Hematopoietic multipotent progenitor cell treated with erythropoietin and hydrocortisone succinate and interleukin-3 and kit ligand, for 17 days (in vitro differentiated cells): ENCODE results near the gene ATP2B3.

Experiments used
- DNase-seq: peaks from one replicate; pipeline ENCODE4 v3.0.0-alpha.2; 2015; ENCODE audit warnings: low spot score

Gene ATP2B3

GRCh38 chrX:153517423-153517822 lies at the start of gene ATP2B3:
Gene ATP2B3 (plus strand): TSS chrX:153517642. CDS start chrX:153536248, 18,606 bp downstream.
- DNase-seq: no peak

- no peak for DNase-seq
These were observed 49.3 kb upstream of the ATP2B3 start for GRCh38 chrX:153468008-153468580.

GRCh38 chrX:153469811-153470410 lies 47.5 kb upstream of the ATP2B3 start:
- peak; percentile 2 for DNase-seq

- DNase-seq: peak; percentile 89
These were observed 46.8 kb upstream of the ATP2B3 start, which contains the start of gene HAUS7 for GRCh38 chrX:153470411-153471363. Gene HAUS7 (minus strand): TSS chrX:153470576. CDS start chrX:153470557, 19 bp downstream.

- no peak for DNase-seq
These were observed 45.7 kb upstream of the ATP2B3 start for GRCh38 chrX:153471663-153472280.

GRCh38 chrX:153473126-153473525 lies 44.3 kb upstream of the ATP2B3 start:
- no peak for DNase-seq

- no peak for DNase-seq
These were observed 43.2 kb upstream of the ATP2B3 start for GRCh38 chrX:153474266-153474665.

- DNase-seq: no peak
These were observed 42.7 kb upstream of the ATP2B3 start for GRCh38 chrX:153474718-153475117.

GRCh38 chrX:153475271-153475670 lies 42.2 kb upstream of the ATP2B3 start:
- DNase-seq: no peak

- no peak for DNase-seq
These were observed 41.6 kb upstream of the ATP2B3 start for GRCh38 chrX:153475751-153476281.

GRCh38 chrX:153476666-153477363 lies 40.6 kb upstream of the ATP2B3 start:
- no peak for DNase-seq

- DNase-seq: no peak
These were observed 40.0 kb upstream of the ATP2B3 start for GRCh38 chrX:153477364-153477857.

- DNase-seq: no peak
These were observed 39.5 kb upstream of the ATP2B3 start for GRCh38 chrX:153477901-153478300.

GRCh38 chrX:153478746-153479145 lies 38.7 kb upstream of the ATP2B3 start:
- no peak for DNase-seq

- no peak for DNase-seq
These were observed 36.4 kb upstream of the ATP2B3 start for GRCh38 chrX:153481043-153481442.

GRCh38 chrX:153482376-153483015 lies 34.9 kb upstream of the ATP2B3 start:
- no peak for DNase-seq

GRCh38 chrX:153485396-153486080 lies 31.9 kb upstream of the ATP2B3 start:
- no peak for DNase-seq

GRCh38 chrX:153486171-153486570 lies 31.3 kb upstream of the ATP2B3 start:
- DNase-seq: no peak

GRCh38 chrX:153487590-153488071 lies 29.8 kb upstream of the ATP2B3 start:
- no peak for DNase-seq
